SU-DHL-6 (cell line): ENCODE measurements around the gene GCHFR.

Experiments used
- CTCF ChIP-seq: fragments of 200-600 bp; sonication (generic); IDR thresholded peaks from one replicate; pipeline ENCODE4 v1.5.1; 2017; ENCODE audit warnings: antibody characterized with exemption, mild to moderate bottlenecking, low read length, moderate library complexity; ENCODE audit not compliant: insufficient read depth, poor library complexity, severe bottlenecking
- EZH2phosphoT487 ChIP-seq: fragments of 200-600 bp; sonication (generic), shearing (Covaris generic); conservative IDR thresholded peaks from 2 replicates; pipeline ENCODE4 v1.6.1; 2018; ENCODE audit warnings: mild to moderate bottlenecking, antibody characterized with exemption, low read length, moderate library complexity, mixed read lengths

DNA sequence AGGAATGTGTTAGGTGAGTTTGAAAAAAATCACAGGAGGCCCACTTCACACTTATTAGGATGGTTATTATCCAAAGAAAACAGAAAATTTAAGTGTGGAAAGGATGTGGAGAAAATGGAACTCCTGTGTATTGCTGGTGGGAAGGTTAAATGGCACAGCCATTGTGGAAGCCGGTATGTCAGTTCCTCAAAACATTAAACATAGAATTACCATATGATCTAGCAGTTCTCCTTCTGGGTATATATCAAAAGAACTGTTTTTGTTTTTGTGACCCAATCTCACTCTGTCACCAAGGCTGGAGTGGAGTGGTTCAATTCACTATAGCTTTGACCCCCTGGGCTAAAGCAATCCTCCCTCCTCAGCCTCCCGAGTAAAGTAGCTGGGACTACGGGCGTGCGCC lies 32.6 kb downstream of the GCHFR start:
- TF ChIP-seq CTCF = no peak
- no peak for TF ChIP-seq EZH2phosphoT487
